GM18508 (cell line): Measurements from ENCODE around the gene SCAI.
A peak's percentile ranks its signal among the peaks of the same experiment; 100 is the strongest.
"Not testable (repeated sequence)": the region's sequence is repeated elsewhere in the genome, so short reads cannot be mapped to it uniquely, and the experiment has no call there.

Experiments used
- ATAC-seq: cut with Tn5 transposase; IDR thresholded peaks from one replicate; pipeline ENCODE4 v1.9.1; 2021; ENCODE audit warnings: moderate number of reproducible peaks; ENCODE audit not compliant: insufficient read depth, unreplicated experiment

The SCAI gene

GRCh38 chr9:125143377-125144090, at the start of gene SCAI:
TSS of gene SCAI (minus strand) at chr9:125143528. CDS start at chr9:125143437, 91 bp downstream.
- ATAC-seq = peak; percentile 90

GRCh38 chr9:125190361-125190801, 47.1 kb upstream of the SCAI start:
- ATAC-seq = no peak

GRCh38 chr9:125189361-125190289, 46.3 kb upstream of the SCAI start, which contains the start of gene PPP6C:
TSS of gene PPP6C (minus strand) at chr9:125189803. CDS start at chr9:125189718, 85 bp downstream.
- peak; percentile 80 for ATAC-seq

- ATAC-seq = no peak
Observed at GRCh38 chr9:125189011-125189360, 45.7 kb upstream of the SCAI start.

GRCh38 chr9:125183561-125183960, 40.2 kb upstream of the SCAI start:
- no peak for ATAC-seq

GRCh38 chr9:125183054-125183453, 39.7 kb upstream of the SCAI start:
- no peak for ATAC-seq

GRCh38 chr9:125181756-125182155, 38.4 kb upstream of the SCAI start:
- ATAC-seq = not testable (repeated sequence)

- no peak for ATAC-seq
Observed at GRCh38 chr9:125180876-125181275, 37.5 kb upstream of the SCAI start.

- ATAC-seq = not testable (repeated sequence)
Observed at GRCh38 chr9:125179776-125180175, 36.4 kb upstream of the SCAI start.

- no peak for ATAC-seq
Observed at GRCh38 chr9:125177888-125178287, 34.6 kb upstream of the SCAI start.

- no peak for ATAC-seq
Observed at GRCh38 chr9:125176636-125177035, 33.3 kb upstream of the SCAI start.

- ATAC-seq = no peak
Observed at GRCh38 chr9:125172031-125172755, 28.9 kb upstream of the SCAI start.

GRCh38 chr9:125169895-125170294, 26.6 kb upstream of the SCAI start:
- no peak for ATAC-seq

GRCh38 chr9:125166762-125167161, 23.4 kb upstream of the SCAI start:
- ATAC-seq = no peak

GRCh38 chr9:125162891-125163290, 19.6 kb upstream of the SCAI start:
- not testable (repeated sequence) for ATAC-seq

GRCh38 chr9:125161284-125161918, 18.1 kb upstream of the SCAI start:
- no peak for ATAC-seq

- no peak for ATAC-seq
Observed at GRCh38 chr9:125160750-125161149, 17.4 kb upstream of the SCAI start.

- no peak for ATAC-seq
Observed at GRCh38 chr9:125156551-125156950, 13.2 kb upstream of the SCAI start.

- ATAC-seq = no peak
Observed at GRCh38 chr9:125153712-125154367, 10.5 kb upstream of the SCAI start.

- ATAC-seq = no peak
Observed at GRCh38 chr9:125151730-125152129, 8.4 kb upstream of the SCAI start.
